OCI-LY1 (cell line): ENCODE data around the gene CLTRN.

Source experiments
- H2AFZ ChIP-seq: fragments of 200-600 bp; sonication (generic), shearing (Covaris generic); 2 replicates; pipeline ENCODE4 v1.6.0; 2014; ENCODE audit warnings: antibody characterized with exemption, mild to moderate bottlenecking, low read length
- H3F3A ChIP-seq: fragments of 200-600 bp; sonication (generic), shearing (Covaris generic); 2 replicates; pipeline ENCODE4 v1.6.0; 2014; ENCODE audit warnings: mild to moderate bottlenecking, antibody characterized with exemption, low read length, moderate library complexity; ENCODE audit not compliant: insufficient read depth
- H3K27ac ChIP-seq: fragments of 200-600 bp; sonication (generic); 2 replicates; pipeline ENCODE4 v1.5.1; 2014; ENCODE audit warnings: low read length, mixed run types, mild to moderate bottlenecking, low read depth; ENCODE audit not compliant: poor library complexity, severe bottlenecking
- H3K27me3 ChIP-seq: fragments of 200-600 bp; sonication (generic); 2 replicates; pipeline ENCODE4 v1.6.0; 2014; ENCODE audit warnings: antibody characterized with exemption, mild to moderate bottlenecking, low read length, moderate library complexity; ENCODE audit not compliant: insufficient read depth
- H3K36me3 ChIP-seq: fragments of 200-600 bp; sonication (generic); 2 replicates; pipeline ENCODE4 v1.6.1; 2014; ENCODE audit warnings: mild to moderate bottlenecking, antibody characterized with exemption, low read length, moderate library complexity, mixed read lengths; ENCODE audit not compliant: insufficient read depth
- H3K4me1 ChIP-seq: fragments of 200-600 bp; sonication (generic); 2 replicates; pipeline ENCODE4 v1.5.1; 2014; ENCODE audit warnings: mild to moderate bottlenecking, low read length, moderate library complexity; ENCODE audit not compliant: insufficient read depth, severe bottlenecking
- H3K4me2 ChIP-seq: fragments of 200-600 bp; sonication (generic), shearing (Covaris generic); 2 replicates; pipeline ENCODE4 v1.6.1; 2014; ENCODE audit warnings: low read length
- H3K4me3 ChIP-seq: fragments of 200-600 bp; sonication (generic); 2 replicates; pipeline ENCODE4 v1.5.1; 2014; ENCODE audit warnings: low read length, low read depth, mild to moderate bottlenecking, mixed read lengths; ENCODE audit not compliant: poor library complexity, severe bottlenecking
- H3K79me2 ChIP-seq: fragments of 200-600 bp; shearing (Covaris generic); 2 replicates; pipeline ENCODE4 v1.6.1; 2016; ENCODE audit warnings: mixed run types, low read length, mixed read lengths; ENCODE audit not compliant: insufficient read depth
- H3K9ac ChIP-seq: fragments of 200-600 bp; sonication (generic), shearing (Covaris generic); 2 replicates; pipeline ENCODE4 v1.6.1; 2014; ENCODE audit warnings: mild to moderate bottlenecking, low read length, mixed read lengths
- H3K9me2 ChIP-seq: fragments of 200-600 bp; sonication (generic), shearing (Covaris generic); 2 replicates; pipeline ENCODE4 v1.6.1; 2014; ENCODE audit warnings: low read depth, mild to moderate bottlenecking, low read length, mixed read lengths
- H3K9me3 ChIP-seq: fragments of 200-600 bp; shearing (Covaris generic); 2 replicates; pipeline ENCODE4 v1.6.1; 2014; ENCODE audit warnings: low read length, mixed read lengths
- H4K20me1 ChIP-seq: fragments of 200-600 bp; sonication (generic), shearing (Covaris generic); 2 replicates; pipeline ENCODE4 v1.6.0; 2016; ENCODE audit warnings: mild to moderate bottlenecking, low read length; ENCODE audit not compliant: insufficient read depth
- EZH2 ChIP-seq: fragments of 200-600 bp; sonication (generic), shearing (Covaris generic); IDR thresholded peaks from 2 replicates; pipeline ENCODE4 v1.8.0; 2017; ENCODE audit warnings: borderline replicate concordance, mixed run types, mild to moderate bottlenecking, antibody characterized with exemption, low read length, moderate library complexity, mixed read lengths
- TF ChIP-seq, protein P1 (sequence below): fragments of 200-600 bp; sonication (generic), shearing (Covaris generic); IDR thresholded peaks from 2 replicates; pipeline ENCODE4 v1.5.1; 2017; ENCODE audit warnings: mild to moderate bottlenecking, antibody characterized with exemption, low read length, moderate library complexity, mixed read lengths

The CLTRN gene

DNA sequence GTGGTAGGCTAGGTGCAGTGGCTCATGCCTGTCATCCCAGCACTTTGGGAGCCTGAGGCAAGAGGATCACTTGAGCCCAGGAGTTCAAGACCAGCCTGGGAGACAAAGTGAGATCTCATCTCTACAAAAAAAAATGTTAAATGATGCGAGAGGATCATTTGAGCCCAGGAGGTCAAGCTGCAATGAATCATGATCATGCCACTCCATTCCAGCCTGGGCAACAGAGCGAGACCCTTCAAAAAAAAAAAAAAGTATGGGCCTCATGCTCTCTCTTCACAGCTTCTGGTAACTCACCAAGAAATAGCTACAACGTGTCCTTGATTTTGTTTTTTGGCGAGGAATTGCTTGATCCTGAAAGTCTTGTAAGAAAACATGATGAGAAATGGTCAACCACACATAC, 65.1 kb downstream of the CLTRN start:
- H3K4me2 ChIP-seq, result no peak overlapping the region
- no peak overlapping the region for H3K4me3 ChIP-seq
- H3K27ac ChIP-seq, result no peak overlapping the region
- H2AFZ ChIP-seq, result no peak overlapping the region
- H3K9me3 ChIP-seq, result no peaks in the 10 kb centered on the region
- no peaks in the 10 kb centered on the region for H3K4me1 ChIP-seq
- no peaks in the 10 kb centered on the region for H3K36me3 ChIP-seq
- no peak overlapping the region for H3K9ac ChIP-seq
- no peaks in the 10 kb centered on the region for H4K20me1 ChIP-seq
- H3F3A ChIP-seq, result no peaks in the 10 kb centered on the region
- TF ChIP-seq, protein P1, sequence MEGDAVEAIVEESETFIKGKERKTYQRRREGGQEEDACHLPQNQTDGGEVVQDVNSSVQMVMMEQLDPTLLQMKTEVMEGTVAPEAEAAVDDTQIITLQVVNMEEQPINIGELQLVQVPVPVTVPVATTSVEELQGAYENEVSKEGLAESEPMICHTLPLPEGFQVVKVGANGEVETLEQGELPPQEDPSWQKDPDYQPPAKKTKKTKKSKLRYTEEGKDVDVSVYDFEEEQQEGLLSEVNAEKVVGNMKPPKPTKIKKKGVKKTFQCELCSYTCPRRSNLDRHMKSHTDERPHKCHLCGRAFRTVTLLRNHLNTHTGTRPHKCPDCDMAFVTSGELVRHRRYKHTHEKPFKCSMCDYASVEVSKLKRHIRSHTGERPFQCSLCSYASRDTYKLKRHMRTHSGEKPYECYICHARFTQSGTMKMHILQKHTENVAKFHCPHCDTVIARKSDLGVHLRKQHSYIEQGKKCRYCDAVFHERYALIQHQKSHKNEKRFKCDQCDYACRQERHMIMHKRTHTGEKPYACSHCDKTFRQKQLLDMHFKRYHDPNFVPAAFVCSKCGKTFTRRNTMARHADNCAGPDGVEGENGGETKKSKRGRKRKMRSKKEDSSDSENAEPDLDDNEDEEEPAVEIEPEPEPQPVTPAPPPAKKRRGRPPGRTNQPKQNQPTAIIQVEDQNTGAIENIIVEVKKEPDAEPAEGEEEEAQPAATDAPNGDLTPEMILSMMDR, result no peak
- TF ChIP-seq EZH2, result no peak
- no peaks in the 10 kb centered on the region for H3K9me2 ChIP-seq
- H3K27me3 ChIP-seq, result no peaks in the 10 kb centered on the region
- H3K79me2 ChIP-seq, result no peaks in the 10 kb centered on the region

DNA sequence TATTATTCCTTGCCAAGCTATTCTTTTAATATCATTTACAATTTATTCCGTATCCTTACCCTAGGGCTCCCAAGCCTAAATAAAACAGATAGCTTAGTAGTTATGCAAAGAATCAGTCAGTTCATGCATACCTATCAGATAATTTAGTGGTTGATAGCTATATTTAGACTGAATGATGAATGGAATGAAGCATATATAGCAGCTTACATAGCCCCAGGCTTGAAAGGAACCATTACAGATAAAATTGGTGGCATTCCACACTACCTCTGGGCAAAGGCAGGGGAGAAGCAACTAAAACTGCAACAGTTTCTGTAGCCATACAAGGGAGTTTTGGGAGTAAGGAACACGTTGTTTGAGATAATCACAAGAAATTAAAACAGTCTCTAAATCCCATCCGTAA, 66.6 kb downstream of the CLTRN start:
- no peaks in the 10 kb centered on the region for H3K27me3 ChIP-seq
- no peaks in the 10 kb centered on the region for H3F3A ChIP-seq
- H3K4me2 ChIP-seq, result no peak overlapping the region
- H3K4me1 ChIP-seq, result no peaks in the 10 kb centered on the region
- no peaks in the 10 kb centered on the region for H3K36me3 ChIP-seq
- H3K27ac ChIP-seq, result no peak overlapping the region
- no peaks in the 10 kb centered on the region for H3K9me3 ChIP-seq
- no peak overlapping the region for H3K4me3 ChIP-seq
- TF ChIP-seq, protein P1, result no peak
- no peak for TF ChIP-seq EZH2
- H3K9me2 ChIP-seq, result no peaks in the 10 kb centered on the region
- H4K20me1 ChIP-seq, result no peaks in the 10 kb centered on the region
- no peak overlapping the region for H2AFZ ChIP-seq
- H3K79me2 ChIP-seq, result no peaks in the 10 kb centered on the region
- H3K9ac ChIP-seq, result no peak overlapping the region

DNA sequence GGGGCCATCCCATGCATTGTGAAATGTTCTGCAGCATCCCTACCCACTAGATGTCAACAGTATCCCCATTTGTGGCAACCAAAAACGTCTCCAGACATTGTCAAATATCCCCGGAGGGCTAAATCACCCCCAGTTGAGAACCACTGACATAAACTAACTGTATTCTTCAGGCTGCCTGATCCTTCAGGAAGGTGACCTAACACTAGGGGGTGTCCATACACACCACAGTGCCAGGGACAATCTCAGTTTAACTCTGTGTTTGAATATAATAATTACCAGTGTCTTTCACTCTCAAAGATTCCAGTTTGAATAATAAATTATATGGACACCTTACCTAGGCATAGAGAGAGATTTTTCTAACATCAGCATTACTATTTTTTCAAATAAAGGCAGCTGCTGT, 70.2 kb downstream of the CLTRN start:
- Histone ChIP-seq H3K9ac (no peak overlapping the region), H3K27me3 (no peaks in the 10 kb centered on the region), H3K27ac (no peak overlapping the region)

More for the DNA sequence above, 70.2 kb downstream of the CLTRN start:
- H3K4me3 ChIP-seq, result no peak overlapping the region
- H3F3A ChIP-seq, result no peaks in the 10 kb centered on the region
- no peaks in the 10 kb centered on the region for H3K4me1 ChIP-seq
- TF ChIP-seq, protein P1, result no peak
- no peak for TF ChIP-seq EZH2
- no peaks in the 10 kb centered on the region for H3K9me2 ChIP-seq
- H3K36me3 ChIP-seq, result no peaks in the 10 kb centered on the region
- H3K79me2 ChIP-seq, result no peaks in the 10 kb centered on the region
- H3K4me2 ChIP-seq, result no peak overlapping the region
- no peaks in the 10 kb centered on the region for H3K9me3 ChIP-seq
- no peak overlapping the region for H2AFZ ChIP-seq
- no peaks in the 10 kb centered on the region for H4K20me1 ChIP-seq
